ENCODE results near the gene MCAM.

The MCAM gene

GRCh38 chr11:119324189-119324588 is 7.3 kb upstream of the MCAM start:
- no peak for DNase-seq

- peak; percentile 88 for DNase-seq
These were observed 6.7 kb upstream of the MCAM start for GRCh38 chr11:119323532-119324033.

DNA sequence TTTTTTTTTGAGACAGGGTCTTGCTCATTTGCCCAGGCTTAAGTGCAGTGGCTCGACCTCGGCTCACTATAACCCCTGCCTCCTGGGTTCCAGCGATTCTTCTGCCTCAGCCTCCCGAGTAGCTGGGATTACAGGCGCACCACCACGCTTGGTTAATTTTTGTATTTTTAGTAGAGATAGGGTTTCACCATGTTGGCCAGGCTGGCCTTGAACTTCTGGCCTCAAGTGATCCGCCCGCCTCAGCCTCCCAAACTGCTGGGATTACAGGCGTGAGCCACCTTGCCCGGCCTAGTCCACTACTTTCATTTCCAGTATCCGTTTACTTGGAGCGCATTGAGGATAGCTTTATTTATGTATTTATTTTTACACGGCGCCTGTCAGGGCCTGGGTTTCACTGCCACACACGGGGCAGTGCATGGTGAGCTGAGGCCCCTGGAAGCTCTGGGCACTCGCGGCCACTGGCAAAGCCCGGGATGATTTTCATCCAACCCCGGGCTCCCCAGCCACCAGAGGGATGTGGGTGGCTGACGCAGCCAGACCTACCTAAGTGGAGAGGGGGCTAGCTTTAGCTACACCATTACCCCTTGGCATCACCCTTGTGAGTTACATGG is 6.1 kb upstream of the MCAM start:
- DNase-seq = no peak

GRCh38 chr11:119322360-119322739 is 5.4 kb upstream of the MCAM start:
- DNase-seq = no peak

DNA sequence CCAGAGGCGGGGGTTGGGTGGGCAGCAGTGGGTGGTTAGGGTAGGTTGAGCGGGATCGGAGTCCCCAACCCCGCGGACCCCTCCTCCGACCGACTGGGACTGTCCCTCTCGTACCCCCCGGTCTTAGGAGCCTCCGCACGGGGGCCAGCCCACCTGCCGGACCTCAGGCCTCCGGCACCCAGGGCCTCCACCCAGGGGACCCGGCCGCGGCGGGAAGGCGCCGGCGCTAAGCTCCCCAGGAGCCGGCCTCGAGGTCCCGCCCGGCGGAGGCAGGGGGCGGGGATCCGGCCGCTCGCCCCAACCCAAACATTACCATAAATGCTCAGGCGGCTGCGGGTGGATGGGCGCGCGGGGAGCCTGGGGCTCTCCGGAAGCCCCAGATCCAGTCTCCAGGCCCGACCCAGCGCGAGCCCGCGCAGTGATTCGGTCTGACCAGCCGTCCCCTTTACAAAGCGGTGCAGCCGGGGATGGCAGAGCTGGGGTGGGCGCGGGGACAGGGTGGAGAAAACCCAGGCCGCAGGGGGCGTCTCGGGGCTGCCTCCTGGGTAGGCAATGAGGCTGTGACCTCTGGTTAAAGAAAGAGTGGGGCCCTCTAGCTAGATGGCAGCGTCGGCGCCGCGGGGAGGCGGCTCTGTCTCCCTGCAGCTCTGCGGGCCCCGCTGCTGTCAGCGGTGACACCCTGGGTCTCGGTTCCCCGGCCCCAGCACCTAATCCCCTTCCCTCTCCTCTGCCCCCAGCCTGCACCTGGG is 4.0 kb upstream of the MCAM start:
- DNase-seq = peak; percentile 68

DNA sequence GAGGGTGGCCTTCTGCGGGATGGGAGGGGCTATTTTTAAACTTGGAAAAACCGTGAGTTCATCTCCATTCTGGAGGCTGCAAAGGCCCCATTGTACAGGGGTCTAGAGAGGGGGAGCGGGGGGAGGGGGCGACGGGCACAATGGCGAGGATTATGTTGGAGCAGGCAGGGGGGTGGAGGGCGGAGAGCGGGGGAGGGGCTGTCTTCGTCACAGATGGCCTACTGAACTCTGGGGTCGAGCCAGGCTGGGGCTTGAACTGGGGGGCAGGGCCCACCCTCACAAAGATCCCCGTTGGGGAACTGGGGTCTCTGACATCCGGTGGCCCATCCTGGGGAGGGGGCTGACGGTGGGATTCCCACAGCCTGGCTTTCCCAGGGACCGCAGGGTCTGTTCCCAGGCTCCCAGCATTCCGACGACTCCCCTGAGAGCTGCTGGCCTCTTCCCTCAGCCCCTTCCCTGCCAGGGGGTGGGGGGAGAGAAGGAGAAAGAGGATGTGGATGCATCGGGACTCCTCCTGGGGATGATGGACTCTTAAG is 3.4 kb upstream of the MCAM start:
- DNase-seq = no peak

- no peak for DNase-seq
These were observed 2.8 kb upstream of the MCAM start for GRCh38 chr11:119319700-119320239.

DNA sequence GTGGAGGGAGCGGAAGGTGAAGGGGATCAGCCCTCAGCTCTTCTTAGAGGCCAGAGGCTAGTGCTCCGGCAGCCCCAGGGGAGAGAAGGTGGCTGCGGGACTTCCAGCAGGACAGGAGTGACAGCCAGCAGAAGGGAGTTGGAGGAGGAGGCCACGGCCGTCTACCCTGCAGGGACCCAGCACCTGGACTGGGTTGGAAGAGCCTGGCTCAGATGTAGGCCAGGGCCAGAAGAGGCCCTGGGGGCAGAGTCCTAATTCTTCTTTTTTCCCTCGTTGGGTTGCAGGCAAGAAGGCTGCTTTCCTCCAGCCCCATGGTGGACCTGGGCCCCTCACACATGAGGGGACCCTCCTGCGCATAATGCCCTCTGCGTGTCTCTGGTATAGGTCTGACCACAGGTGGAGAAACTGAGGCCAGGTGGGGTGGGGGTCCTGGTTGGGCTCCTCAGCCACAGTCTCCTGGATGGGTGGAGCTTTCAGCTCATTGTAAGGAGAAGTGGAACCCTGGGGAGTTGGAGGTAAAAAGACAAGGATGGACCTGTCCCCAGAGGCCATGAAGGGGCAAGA is 2.3 kb upstream of the MCAM start:
- DNase-seq = no peak

GRCh38 chr11:119318240-119319135 is 1.6 kb upstream of the MCAM start:
- DNase-seq = peak; percentile 35

GRCh38 chr11:119317592-119318239 is 786 bp upstream of the MCAM start:
- no peak for DNase-seq

DNA sequence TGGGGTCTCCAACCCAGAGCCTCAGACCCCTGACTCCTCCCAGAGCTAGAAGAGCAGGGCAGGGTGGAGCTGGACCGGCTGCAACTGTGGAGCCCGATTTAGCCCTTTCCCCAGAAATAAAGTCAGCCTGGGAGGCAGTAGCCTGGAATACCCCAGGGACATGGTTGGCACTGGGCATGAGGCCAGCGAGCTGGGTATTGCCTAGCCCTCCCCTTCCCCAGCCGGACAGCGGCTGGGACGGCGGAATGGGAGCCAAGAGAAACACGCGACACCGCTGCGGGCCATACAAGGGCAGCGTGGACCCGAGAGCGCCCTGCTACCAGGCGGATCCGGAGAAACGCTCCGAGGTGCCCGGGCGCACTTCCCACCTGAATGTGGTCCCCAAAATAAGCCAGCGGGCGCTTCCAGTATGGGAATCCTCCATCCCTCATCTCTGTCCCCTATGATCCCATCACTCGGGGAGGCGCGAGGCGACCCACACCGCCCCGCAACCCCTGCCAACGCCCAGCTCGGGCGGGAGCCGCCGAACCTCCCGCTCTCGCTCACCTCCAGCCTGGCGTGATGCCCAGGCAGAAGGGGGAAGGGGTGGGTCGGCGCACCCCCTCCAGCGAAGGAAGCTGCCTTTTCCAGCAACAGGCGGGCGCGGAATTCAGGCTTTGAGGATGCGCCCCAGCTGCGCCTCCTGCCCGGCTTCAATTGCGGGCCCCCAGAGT is 758 bp downstream of the MCAM start:
- no peak for DNase-seq

- DNase-seq = peak; percentile 75
These were observed 1.6 kb downstream of the MCAM start for GRCh38 chr11:119315131-119316015.

DNA sequence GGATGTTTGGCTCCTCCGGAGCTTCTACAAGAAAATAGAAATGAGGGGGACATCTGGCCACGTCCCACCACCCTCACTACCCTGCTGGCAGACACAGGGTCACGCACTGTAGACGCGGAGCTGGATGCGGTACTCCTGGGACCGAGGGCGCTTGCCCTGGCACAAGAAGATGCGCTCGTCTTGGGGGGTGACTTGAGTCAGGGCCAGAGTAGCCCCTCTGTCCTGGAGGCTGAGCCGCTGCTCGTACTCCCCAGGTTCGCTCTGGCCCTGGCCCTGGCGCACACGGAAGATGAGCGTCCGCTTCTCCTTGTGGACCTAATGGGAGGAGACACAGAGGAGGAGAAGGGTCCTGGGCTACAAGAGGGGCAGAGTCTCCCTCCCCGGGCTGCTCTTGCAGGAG is 2.2 kb downstream of the MCAM start:
- DNase-seq = no peak

- no peak for DNase-seq
These were observed 6.3 kb downstream of the MCAM start for GRCh38 chr11:119310682-119311052.

DNA sequence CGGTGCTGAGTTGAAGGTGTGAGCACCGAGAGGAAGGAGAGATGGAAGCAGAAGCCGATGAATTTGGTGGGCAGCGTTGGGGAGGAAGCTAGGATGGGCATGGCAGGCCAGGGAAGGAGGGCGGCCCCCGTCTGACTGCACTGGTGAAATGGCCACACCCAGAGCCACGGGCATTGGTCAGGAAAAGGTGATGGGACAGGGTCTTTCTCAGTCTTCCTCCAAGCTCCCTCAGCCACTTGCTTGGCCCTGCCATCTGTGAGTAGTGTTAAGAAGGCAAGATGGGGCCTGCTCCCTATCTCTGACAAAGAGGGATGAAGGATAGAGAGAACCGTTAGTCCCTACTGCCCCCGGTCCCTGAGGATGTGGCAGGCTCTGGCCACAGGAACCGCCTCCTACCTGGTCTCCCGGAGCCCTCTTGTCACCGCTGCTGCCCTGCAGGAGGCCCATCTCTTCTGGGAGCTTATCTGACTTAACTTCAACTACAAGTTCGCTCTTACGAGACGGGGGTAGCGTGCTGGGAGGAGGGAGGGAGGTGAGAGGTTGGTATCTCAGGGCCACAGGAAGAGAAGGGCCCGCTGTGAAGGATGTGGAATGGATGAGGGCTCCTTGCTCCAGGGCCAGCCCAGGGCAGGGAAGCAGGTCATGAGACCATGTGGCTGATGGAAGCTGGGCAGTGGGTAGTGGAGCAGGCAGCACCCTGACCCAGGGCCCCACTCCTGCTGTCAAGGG is 6.8 kb downstream of the MCAM start:
- DNase-seq = no peak

DNA sequence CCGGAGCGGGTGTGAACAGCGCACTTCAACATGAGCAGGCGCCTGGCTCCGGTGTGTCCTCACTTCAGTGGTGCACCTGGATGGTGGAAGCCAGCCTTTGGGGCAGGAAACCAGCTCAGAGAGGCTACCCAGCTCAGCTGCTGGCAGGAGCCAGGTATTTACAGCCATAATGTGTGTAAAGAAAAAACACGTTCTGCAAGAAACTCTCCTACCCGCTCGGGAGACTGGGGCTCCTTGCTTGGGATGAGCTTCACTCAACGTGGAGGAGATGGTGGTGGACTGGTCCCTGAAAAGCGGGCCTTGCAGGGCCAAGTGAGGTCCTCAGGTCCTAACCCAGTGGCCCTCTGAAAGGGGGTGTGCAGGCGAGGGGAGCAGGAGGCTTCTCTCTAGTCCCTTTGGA is 7.5 kb downstream of the MCAM start:
- no peak for DNase-seq

DNA sequence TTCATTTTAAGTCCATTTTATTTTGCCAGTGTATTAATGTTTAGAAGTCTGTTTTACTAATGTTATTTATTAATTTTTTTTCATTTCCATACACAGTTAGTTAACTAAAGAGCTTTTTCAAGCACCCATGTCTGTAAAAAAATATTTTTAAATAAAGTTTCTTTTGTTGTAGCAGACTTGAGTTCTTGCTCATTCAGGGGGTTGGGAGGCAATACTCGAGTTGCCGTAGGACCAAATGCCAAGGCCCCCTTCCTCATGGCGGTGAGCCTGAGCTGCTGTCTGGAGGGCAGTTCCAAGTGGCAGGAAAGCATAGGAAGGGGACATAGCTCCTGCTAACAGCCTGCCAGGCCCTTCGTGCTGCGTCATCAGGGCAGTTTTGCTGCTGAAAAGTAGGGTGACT is 9.0 kb downstream of the MCAM start:
- DNase-seq = no peak

DNA sequence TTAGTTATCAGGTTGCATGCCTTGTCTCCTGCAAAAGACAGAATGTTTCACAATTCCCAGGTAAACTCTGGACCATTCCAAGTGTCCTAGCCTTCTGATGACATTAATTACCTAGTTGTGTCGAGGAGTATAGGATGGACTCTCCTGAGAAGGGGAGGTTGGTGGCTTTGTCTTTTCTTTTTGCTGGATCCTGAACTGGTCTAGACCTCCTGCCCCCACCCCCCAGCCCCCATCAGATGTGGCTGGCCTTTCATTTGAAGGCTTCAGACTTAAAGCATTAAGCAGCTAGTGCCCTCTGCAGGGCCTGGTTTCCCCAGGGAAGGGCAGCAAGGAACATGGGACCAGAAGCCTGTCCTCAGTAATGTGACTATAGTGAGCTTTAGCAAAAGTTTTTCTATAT is 9.7 kb downstream of the MCAM start:
- no peak for DNase-seq

GRCh38 chr11:119306373-119306890 is 10.5 kb downstream of the MCAM start:
- DNase-seq = peak; percentile 62
